Embryonic facial prominence (tissue), 1 donor: ENCODE measurements around the gene KIAA0319L.
"Not testable (repeated sequence)": the region's sequence is repeated elsewhere in the genome, so short reads cannot be mapped to it uniquely, and the experiment has no call there.

Experiments
- DNase-seq: peaks from one replicate; pipeline ENCODE4 v3.0.0-alpha.2; 2016; ENCODE audit errors: extremely low spot score

KIAA0319L gene

DNA sequence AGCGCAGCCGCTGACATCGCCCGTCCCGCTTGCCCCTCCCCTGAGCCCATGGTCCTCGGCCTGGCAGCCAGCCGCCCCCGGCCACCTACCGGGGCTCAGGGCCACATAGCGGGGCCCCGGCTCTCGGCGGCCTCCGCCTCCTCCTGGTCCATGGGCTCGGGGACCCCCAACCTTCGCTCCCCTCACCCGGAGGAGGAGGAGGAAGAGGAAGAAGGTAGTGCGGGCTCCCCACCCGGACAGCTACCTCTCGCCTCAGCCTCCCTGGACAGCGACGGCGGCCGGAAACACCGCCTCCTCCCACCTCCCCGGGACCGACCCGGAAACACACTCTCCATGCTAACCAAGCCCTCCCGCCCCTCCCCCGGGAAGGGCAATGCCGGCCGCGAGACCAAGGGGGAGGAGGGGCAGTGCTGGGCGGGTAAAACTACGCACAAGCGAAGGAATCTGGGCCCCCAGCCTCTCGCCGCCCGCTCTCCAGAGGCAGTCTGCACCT, at the start of gene KIAA0319L:
TSS of gene KIAA0319L (minus strand) at position 286 of the 493 bp plus-strand sequence. CDS start 2,912 bp downstream, outside the sequence.
- no peak for DNase-seq

DNA sequence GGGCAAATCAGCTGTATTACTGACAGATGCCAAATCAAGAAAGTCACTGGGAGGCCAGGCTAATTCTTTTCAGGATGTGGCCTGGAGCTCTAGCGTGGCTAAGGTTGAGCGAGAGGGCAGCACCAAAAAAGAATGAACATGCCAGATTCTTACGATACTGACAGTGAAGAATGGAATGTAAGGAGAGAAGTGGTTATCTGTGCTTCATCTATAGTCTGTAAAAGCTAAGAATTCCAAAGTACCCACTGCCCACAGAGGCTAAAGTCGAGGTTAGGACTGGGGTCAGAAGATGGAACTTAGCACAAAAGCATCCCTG, 48.6 kb upstream of the KIAA0319L start:
- DNase-seq, result no peak

DNA sequence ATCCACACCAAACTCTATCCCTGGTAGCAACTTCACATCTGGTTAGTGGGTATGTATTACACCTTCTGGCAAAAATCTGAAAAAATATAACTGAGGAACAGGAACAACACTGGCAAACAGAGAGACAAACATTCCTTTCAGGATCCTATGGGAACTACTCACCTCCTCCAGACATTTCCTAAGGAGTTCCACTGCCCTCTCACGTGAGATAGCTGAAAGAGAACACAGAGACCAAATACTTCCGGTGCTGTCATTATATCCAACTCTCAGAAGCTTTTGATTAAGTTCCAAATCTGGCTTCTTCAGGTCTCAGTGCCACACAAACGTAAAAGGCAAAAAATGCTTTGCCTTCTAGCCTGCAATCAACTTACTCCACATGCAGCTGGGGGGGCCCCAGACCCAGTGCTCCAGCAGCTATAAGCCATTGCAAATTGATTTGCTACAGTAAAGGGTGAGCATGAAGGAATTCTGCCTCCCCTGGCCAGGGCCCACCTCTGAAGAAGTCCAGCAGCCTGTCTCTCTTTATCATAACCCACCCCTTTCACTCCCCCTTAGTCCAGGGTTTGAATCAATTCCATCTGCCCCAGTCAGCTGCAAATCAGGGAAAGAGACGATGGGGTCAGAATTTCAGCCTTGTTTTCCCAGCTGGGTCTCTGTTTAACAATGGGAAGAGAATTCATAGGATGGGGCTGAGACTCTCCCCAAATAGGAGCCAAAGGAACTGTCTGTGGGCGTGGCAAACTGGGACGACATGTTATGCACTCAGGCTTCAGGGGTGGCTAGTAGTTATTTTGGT, 48.1 kb upstream of the KIAA0319L start:
- DNase-seq, result no peak

DNA sequence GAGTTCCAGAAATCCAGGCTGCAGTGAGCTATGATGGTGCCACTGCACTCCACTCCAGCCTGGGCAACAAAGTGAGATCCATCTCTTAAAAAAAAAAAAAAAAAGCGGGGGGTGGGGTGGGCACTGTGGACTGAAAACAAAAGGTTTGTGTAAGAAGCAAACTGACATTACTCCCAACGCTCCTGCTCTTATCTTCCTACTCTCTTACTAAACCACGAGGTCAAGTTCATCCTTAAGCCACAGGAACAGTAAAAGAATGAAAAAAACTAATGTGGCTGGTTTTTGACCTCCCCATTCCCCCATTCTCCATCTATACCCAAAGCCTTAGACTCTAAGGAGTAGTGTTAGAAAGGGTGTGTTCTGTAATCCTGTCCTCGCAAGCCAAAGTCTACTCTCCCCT, 46.7 kb upstream of the KIAA0319L start:
- no peak for DNase-seq

DNA sequence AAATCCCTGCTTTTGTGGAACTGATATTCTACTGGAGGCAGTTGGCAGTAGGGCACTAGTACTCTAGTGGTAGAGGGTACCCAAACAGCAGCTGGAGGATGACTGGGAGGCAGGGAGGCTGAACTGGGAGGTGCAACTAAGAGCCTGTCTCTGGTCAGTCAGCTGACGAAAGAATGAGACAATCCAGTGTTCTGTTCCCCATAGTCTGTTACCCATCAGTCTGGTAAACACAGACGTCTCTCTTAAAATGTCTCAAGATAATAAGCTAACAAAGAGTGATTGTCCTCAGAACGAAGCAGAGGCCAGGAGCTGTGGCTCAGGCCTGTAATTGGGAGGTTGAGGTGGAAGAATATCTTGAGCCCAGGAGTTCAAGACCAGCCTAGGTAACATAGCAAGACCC, 46.3 kb upstream of the KIAA0319L start:
- no peak for DNase-seq

DNA sequence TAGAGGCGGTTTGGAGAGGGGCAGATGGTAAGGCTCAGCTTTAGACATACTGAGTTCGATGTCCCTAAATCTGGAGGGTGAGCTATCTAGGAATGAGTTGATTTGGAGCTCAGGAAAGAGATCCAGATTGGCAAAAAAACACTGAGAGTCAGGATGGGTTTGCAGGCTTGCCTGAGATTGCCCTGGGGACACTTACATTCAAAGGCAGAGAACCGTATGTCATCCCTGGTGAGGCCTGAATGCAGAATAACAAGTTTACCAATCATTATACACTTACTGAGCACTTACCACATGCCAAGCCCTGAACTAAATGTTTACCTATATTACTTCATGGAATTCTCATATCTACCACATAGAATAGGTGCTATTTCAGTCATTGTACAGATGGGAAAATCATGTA, 43.4 kb upstream of the KIAA0319L start:
- DNase-seq, result no peak

DNA sequence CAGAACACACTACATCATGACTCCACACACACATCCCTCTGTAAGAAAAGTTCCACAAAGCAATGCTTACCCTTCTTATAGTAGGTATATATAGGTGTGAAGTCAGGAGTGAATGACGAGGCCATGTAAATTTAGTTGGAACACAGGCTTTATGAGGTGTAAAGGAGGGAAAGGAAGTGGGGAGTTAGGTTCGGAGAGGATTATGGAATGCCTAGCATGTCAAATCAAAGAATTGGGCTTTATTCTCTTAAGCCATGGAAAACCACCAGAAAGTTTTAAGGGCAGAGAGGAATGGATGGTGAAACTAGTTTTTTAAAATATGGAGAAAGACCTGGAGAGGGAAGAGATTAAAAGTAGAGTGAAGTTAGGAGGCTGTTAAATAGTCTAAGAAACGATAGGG, 42.2 kb upstream of the KIAA0319L start:
- DNase-seq, result no peak

DNA sequence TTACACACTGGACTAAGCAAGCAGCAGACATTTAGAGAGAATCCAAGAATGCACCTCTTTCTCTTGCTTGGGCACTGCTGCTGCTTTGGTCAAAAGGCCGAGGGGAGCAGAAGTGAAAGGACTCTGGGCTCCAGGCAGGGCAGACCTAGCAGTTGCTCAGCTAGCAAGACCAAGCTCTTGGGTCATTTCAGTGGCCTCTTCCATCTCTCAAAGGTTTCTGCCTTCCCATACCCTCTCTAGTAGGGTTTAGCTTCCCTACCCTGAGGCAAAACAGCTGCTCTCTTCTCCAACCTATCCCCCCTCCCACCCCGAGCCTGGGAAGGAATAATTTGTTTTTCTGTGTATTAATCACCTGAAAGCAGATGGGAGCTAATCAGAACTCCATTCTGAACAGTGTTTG, 41.7 kb upstream of the KIAA0319L start:
- DNase-seq, result no peak

DNA sequence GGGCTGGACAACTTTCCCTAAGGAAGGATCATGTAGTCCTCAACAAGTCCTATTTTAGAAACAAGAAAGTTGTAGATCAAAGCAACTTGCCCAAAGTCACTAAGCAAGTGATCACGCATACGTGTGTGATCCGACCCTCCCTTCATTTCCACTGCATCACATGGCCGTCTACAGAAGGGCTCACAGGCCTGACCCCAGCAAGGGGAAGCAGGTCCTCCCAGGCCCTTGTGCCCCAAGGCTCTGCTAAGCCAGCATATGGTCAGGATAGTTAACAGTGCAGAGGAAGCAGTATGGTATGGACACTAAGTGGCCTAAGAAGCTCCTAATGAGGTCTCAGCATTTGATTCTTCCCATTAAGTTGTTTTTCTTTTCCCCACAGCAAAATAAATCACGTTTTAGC, 40.7 kb upstream of the KIAA0319L start:
- DNase-seq, result no peak

DNA sequence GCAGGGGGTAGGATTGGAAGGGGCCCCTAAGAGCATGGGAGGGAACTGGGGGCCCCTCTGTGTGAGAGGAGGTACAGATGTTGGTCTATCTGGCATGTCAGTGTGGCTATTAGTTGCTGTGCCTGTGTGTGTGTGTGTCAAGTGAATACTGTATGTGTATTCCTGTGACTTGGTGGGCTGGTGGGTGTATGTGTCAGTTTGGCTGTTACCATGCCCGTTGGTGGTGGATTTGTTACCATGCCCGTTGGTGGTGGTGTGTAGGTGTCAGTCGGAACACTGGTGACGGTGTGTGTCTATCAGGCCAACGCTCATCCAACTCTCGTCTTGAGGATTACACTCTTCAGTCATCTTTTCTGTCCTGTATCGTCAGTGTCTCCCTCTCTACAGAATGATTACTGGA, 38.5 kb upstream of the KIAA0319L start:
- no peak for DNase-seq

DNA sequence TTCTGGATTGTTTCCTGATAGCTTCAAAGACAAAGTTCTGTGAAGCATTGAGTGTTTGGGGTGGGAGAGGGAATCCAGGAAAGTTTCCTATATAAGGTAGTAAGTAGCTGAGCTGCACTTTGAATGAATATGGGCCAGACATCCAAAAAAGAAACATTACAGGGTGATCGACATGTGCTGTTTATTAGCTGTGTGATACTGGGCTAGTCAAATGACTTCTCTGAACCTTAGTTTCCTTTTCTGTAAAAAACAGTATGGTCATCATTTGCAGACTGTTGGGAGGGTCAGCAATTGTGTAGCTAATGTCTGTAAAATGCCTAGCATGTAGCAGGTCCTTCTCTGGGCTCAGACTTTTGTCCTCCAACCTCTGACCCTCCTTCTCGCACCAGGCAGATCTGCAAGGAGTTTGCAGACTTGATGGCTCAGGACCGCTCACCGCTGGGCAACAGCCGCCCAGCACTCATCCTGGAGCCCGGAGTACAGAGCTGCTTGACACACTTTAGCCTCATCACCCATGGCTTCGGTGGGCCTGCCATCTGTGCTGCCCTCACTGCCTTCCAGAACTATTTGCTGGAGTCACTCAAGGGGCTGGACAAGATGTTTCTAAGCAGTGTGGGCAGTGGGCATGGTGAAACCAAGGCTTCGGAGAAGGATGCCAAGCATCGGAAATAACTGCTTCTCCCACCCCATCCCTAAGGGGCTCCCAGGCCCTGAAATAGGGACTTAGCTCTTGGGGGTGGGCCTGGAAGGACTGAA, 37.0 kb upstream of the KIAA0319L start:
- no peak for DNase-seq

DNA sequence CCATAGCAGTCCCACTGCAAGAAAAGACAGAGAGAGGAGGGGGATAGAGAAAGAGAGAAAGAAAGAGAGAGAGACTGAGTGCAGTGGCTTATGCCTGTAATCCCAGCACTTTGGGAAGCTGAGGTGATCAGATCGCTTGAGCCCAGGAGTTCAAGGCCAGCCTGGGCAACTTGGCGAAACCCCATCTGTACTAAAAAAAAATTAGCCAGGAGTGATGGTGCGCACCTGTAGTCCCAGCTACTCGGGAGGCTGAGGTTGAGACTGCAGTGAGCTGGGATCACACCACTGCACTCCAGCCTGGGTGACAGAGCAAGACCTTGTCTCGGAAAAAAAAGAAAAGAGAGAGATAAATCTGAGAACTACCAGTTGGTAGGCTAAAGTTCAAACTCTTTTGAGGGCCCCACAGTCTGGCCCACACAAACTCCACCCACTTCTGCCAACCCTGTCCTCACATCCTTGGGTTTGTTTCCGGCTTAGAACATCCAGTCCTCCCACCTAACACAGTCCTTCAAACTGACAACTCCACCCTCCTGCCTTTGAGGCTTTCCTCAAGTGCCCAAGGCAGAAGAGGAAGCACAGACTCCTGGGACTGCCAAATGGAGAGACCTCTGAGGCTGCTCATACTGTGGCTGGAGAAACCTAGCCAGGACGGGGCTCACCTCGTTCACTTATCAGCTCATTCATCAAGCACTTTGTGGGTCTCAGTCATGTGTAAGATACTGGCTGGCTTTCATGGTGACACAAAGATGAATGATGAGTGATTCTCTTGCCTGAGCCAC, 36.0 kb upstream of the KIAA0319L start:
- no peak for DNase-seq

DNA sequence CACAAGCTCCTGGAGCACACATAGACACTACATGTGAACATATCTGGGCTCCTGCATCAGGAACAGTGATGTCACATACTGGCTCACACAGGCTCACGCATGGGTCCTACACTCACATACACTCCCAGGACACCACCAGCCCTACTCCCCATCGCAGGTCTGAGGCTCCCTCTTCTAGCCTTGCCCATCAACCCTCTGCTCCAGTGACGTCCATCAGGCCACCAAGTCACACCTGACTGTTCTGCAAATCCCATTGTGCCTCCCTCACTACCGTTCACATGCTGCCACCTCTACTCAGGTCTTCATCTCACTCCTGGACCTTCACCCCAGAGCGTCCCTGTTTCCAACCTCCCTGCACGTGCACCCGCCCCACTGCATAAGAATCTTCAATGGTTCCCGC, 34.0 kb upstream of the KIAA0319L start:
- no peak for DNase-seq

DNA sequence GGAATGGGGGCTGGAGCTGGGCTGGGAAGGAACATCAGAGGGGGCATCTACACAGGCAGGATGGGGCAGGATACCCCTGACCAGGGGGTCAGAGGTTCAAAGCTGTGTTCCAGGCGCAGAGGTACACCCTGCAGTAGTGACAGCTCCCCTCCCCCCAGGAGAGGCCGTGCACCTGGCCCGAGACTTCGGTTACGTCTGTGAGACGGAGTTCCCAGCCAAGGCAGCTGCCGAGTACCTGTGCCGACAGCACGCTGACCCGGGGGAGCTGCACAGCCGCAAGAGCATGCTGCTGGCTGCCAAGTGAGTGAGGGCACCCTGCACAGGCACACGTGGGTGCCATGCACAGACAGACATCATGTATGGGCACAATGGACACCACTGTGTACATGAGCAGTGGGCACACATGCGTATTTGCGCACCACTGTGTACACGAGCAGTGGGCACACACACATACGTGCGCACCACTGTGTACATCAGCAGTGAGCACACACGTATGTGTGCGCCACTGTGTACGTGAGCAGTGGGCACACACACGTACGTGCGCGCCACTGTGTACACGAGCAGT, 33.4 kb upstream of the KIAA0319L start:
- DNase-seq, result no peak

DNA sequence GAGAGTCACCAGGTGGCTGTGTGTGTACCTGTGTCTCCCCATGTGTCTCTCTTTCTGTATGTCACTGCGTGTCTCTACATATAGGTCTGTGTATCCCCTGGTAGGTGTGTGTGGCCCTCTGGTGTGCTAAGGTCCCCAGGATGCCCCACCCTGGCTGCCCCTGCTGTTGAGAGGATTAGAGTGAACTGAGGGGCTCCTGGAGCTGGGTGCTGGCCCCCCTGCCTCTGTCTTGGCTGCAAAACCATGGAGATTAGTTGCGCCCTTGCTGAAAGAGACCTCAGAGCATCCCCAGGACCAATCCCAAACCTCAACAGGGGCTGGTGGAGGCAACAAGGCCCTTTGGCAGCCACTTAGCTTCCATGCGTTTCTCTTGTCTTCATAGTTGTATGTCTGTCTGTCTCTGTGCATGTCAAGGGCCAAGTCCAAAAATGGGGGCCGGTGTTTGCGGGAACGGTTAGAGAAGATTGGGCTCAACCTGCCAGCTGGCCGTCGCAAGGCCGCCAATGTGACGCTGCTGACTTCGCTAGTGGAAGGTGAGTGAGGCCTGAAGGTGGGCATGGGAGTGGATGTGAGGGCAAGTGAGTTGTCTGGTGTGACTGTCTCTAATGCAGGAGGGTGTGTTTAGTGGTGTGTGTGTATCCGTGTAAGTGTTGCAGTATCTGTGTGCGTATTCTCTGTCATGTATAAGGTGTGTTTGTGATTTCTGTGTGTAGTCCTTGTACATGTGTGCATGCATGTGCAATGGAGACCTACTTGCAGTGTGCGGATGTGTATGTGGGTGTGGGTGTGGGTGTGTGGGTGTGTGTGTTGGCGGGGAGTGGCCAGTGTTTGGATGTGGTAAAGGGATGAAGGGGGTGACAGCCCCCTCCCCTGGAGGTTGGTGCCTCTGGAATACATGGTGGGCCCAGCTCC, 32.6 kb upstream of the KIAA0319L start:
- no peak for DNase-seq

DNA sequence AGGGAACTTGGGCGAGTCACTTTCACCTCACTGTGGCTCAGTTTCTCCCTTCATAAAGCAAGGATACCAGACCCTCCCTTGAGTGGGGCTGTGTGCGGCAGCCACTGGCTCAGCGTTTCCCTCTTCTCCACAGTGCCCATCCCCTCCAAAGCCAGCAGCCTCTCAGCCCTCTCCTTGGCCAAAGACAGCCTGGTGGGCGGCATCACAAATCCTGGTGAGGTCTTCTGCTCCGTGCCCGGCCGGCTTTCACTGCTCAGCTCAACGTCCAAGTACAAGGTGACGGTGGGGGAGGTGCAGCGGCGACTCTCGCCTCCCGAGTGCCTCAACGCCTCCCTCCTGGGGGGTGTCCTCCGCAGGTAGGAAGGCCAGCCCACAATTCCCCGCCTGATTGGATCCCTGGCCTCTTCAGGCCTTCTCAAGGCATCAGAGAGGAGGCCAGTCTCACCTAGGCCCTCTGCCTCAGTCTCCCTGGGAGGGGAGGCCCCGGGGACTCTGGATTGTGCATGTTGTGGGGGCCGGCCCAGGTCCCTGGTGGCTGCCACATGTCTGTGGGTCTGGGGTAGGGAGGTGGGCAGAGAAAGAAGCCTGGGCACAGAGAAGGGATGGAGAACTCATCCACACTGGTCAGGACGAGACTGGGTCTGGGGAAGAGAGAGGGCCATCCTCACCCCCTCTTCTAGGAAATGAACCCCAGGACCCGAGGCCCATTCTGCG, 31.2 kb upstream of the KIAA0319L start:
- no peak for DNase-seq

DNA sequence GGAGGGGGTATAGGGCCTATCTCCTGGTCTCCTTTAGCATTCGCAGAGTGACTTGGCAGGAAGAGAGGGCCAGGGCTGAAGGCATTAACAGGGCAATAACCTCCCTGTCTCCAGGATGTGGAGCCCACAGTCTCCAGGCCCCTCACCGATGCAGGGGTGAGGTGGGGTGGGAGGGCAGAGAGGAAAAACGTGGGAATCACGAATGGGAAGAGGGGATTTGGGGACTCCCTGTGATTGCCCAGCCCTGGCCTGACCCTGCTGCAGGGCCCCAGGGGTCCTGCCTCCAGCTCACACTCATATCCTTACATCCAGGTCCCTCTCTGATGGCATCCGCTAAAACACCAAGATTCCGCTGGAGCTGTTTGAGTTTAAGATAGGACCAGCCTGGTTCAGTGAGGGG, 30.5 kb upstream of the KIAA0319L start:
- no peak for DNase-seq

DNA sequence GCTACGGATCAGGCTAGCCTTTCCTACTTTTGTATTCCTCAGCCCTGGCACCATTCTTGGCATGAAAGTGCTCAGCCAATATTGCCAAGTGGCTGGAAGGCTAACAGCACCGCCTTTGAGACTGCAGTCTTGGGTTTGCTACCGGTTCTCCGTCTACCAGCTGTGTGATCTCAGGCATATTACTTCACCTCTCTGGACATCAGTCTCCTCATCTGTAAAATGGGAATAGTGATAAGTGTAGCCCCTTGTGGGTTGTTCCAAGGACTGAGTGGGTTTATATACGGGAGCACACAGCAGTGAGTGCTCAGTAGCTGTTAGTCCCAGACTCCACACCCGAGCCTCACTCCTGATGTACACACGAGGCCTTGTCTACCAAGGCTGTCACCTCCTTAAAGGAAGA, 29.6 kb upstream of the KIAA0319L start:
- no peak for DNase-seq

DNA sequence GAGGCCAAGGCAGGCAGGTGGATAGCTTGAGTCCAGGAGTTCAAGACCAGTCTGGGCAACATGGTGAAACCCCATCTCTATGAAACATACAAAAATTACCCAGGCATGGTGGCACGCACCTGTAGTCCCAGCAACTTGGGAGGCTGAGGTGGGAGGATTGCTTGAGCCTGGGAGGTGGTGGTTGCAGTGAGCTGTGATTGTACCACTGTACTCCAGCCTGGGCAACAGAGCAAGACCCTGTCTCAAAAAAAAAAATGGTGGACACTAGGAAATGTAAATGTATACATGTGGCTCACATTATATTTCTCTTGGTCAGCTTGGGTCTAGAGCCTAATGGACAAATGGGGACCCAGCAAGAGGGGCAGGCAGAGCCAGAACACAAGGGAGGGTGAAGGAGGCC, 28.6 kb upstream of the KIAA0319L start:
- DNase-seq, result not testable (repeated sequence)

DNA sequence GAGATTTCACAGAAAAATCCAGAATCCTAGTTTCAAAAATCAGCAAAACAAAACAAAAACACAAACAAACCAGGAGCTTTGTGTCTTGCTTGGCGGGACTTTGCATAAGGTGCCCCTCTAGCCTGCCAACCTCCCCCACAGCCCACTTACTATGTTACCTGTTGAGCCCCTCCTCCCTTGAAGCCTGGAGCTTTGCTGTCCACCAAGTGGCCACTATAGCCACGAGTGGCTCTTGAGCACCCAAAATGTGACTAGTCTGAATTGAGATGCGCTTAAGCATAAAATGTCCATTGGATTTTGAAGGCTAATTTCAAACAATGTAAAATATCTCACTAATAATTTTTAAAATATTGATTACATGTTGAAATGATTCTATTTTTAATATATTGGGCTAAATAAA, 28.1 kb upstream of the KIAA0319L start:
- DNase-seq, result no peak
